Endothelial cell of umbilical vein (primary cell): ENCODE results near the gene SLC1A1. TPM values are rescaled to one million over a fixed set of nuclear protein-coding genes. Genes with fewer than 3 reads are reported as not detected.

Experiments
- BruUV-seq: library from RNA; stranded (reverse); fragments of 400-500 nt; replicated peaks from 2 replicates; lab custom pipeline; 2021; lab: Mats Ljungman, UMichigan
- CTCF ChIA-PET: fragments of 300-600, 350-600 bp; sonication (Branson Sonifier 250); formaldehyde crosslinking; loops from one replicate; lab custom pipeline; 2021; ENCODE audit warnings: antibody characterized with exemption, inconsistent platforms; lab: Charles Lee
- POLR2A ChIA-PET: fragments of 300-600, 350-600 bp; sonication (Branson Sonifier 250); formaldehyde crosslinking; loops from one replicate; lab custom pipeline; 2021; ENCODE audit warnings: antibody characterized with exemption, inconsistent platforms; lab: Charles Lee
- DNase-seq: peaks from one replicate; pipeline ENCODE4 v3.0.0-alpha.2; 2011; ENCODE audit warnings: low read depth, low spot score
- FAIRE-seq: peaks from 2 replicates; lab custom pipeline; 2011; peaks lifted over from hg19 to GRCh38; lab: Jason Lieb, UNC
- H2AFZ ChIP-seq: 2 replicates; pipeline ENCODE4 v1.6.0; 2012; ENCODE audit warnings: low read depth, low read length, control low read depth, inconsistent platforms
- H3K27ac ChIP-seq: 2 replicates; pipeline ENCODE4 v1.5.1; 2011; ENCODE audit warnings: low read depth, mild to moderate bottlenecking, control low read depth, low read length, moderate library complexity; ENCODE audit not compliant: insufficient read depth
- H3K27me3 ChIP-seq, 2 experiments: 2 replicates each; pipeline versions ENCODE4 v1.6.0 to v1.6.1; 2011; ENCODE audit warnings: low read length in 2 of 2, mixed read lengths in 1 of 2; ENCODE audit not compliant: control insufficient read depth in 2 of 2, insufficient read depth in 2 of 2
- H3K36me3 ChIP-seq, 2 experiments: 2 replicates in 1 of 2; 3 replicates in 1 of 2; pipeline ENCODE4 v1.5.1; 2011; ENCODE audit warnings: low read length in 2 of 2, mild to moderate bottlenecking in 1 of 2, moderate library complexity in 1 of 2; ENCODE audit not compliant: control insufficient read depth in 2 of 2, insufficient read depth in 2 of 2; ENCODE audit errors: extremely low read depth in 1 of 2
- H3K4me1 ChIP-seq: 3 replicates; pipeline ENCODE4 v1.5.1; 2011; ENCODE audit warnings: mild to moderate bottlenecking, low read length; ENCODE audit not compliant: control insufficient read depth, insufficient read depth; ENCODE audit errors: extremely low read depth
- H3K4me2 ChIP-seq: 2 replicates; pipeline ENCODE4 v1.6.1; 2011; ENCODE audit warnings: low read length, control low read depth, mixed read lengths; ENCODE audit not compliant: insufficient read depth
- H3K4me3 ChIP-seq, 3 experiments: fragments of 200-600 bp in 1 of 3; sonication (generic), shearing (Covaris generic) in 1 of 3; replicated peaks in 1 of 3; 2 replicates each; pipeline ENCODE4 v1.5.1; 2011 to 2016; ENCODE audit warnings: control low read depth in 3 of 3, low read length in 3 of 3, mild to moderate bottlenecking in 2 of 3, inconsistent platforms in 1 of 3, low read depth in 1 of 3, moderate library complexity in 1 of 3; ENCODE audit not compliant: insufficient read depth in 1 of 3
- H3K79me2 ChIP-seq: 2 replicates; pipeline ENCODE4 v1.6.0; 2012; ENCODE audit warnings: low read length, inconsistent platforms; ENCODE audit not compliant: control insufficient read depth, insufficient read depth
- H3K9ac ChIP-seq: replicated peaks from 2 replicates; pipeline ENCODE3; 2011; ENCODE audit warnings: low read length, control low read depth; ENCODE audit not compliant: insufficient read depth; ENCODE audit errors: extremely low read depth
- H3K9me1 ChIP-seq: replicated peaks from 3 replicates; pipeline ENCODE4 v1.6.0; 2011; ENCODE audit warnings: mild to moderate bottlenecking, low read length; ENCODE audit not compliant: control insufficient read depth, insufficient read depth; ENCODE audit errors: extremely low read depth
- H3K9me3 ChIP-seq: replicated peaks from 2 replicates; pipeline ENCODE4 v1.5.1; 2012; ENCODE audit warnings: low read length, inconsistent platforms; ENCODE audit not compliant: control insufficient read depth, insufficient read depth
- H4K20me1 ChIP-seq: replicated peaks from 2 replicates; pipeline ENCODE3; 2011; ENCODE audit warnings: mild to moderate bottlenecking, low read length; ENCODE audit not compliant: control insufficient read depth, insufficient read depth; ENCODE audit errors: extremely low read depth
- EZH2 ChIP-seq: IDR thresholded peaks from 2 replicates; pipeline ENCODE4 v1.6.1; 2012; ENCODE audit warnings: borderline replicate concordance, low read depth, mild to moderate bottlenecking, moderate library complexity, low read length, inconsistent platforms; ENCODE audit not compliant: severe bottlenecking
- FOS ChIP-seq: IDR thresholded peaks from 2 replicates; pipeline ENCODE4 v1.6.1; 2011; ENCODE audit warnings: mild to moderate bottlenecking, low read length, moderate library complexity, borderline replicate concordance; ENCODE audit not compliant: insufficient read depth
- GATA2 ChIP-seq: IDR thresholded peaks from 2 replicates; pipeline ENCODE4 v1.7.0; 2011; ENCODE audit warnings: low read depth, mild to moderate bottlenecking, moderate library complexity, mixed read lengths, low read length; ENCODE audit not compliant: insufficient read length, insufficient read depth
- JUN ChIP-seq: IDR thresholded peaks from 2 replicates; pipeline ENCODE4 v1.6.1; 2011; ENCODE audit warnings: borderline replicate concordance, low read depth; ENCODE audit not compliant: insufficient read length, insufficient read depth
- MYC ChIP-seq: IDR thresholded peaks from one replicate; pipeline ENCODE4 v1.6.1; 2011; ENCODE audit warnings: mild to moderate bottlenecking, low read depth, low read length
- POLR2A ChIP-seq: IDR thresholded peaks from 2 replicates; pipeline ENCODE4 v1.6.1; 2012; ENCODE audit warnings: low read depth, mild to moderate bottlenecking, control low read depth, low read length
- POLR2AphosphoS5 ChIP-seq: IDR thresholded peaks from 2 replicates; pipeline ENCODE4 v1.6.1; 2012; ENCODE audit warnings: low read depth, mild to moderate bottlenecking, control low read depth, low read length, moderate library complexity; ENCODE audit not compliant: insufficient read depth
- dilution Hi-C: fragments of 300-500 bp; cut with MboI; formaldehyde crosslinking; loops from one replicate; pipeline ENCODE4 v1.15.0; 2019; ENCODE audit warnings: low sequenced_read_pairs; ENCODE audit not compliant: extremely low pct_ligation_motif_present
- intact Hi-C: fragments of 100-400 bp; cut with micrococcal nuclease; formaldehyde crosslinking; loops from one replicate; pipeline ENCODE4 v1.10.0; 2022
- polyA plus RNA-seq, 4 experiments: library from polyadenylated mRNA; depleted of rRNA in 3 of 4; stranded (reverse) in 3 of 4; unstranded in 1 of 4; fragments of >200 nt; gene quantifications; 2 replicates each; pipeline versions ENCODE4 v1.2.1 to v1.2.3, GENCODE V29; 2011 to 2012; ENCODE audit warnings: missing spikeins in 1 of 4
- total RNA-seq: library from RNA; stranded (reverse); gene quantifications from 2 replicates; pipeline ENCODE4 v1.2.3, GENCODE V29; 2021
- TF ChIP-seq, protein P1 (sequence below): IDR thresholded peaks from 2 replicates; pipeline ENCODE4 v1.6.1; 2011; ENCODE audit not compliant: insufficient read depth, insufficient read length
- TF ChIP-seq, protein P2 (sequence below), 2 donors: IDR thresholded peaks; 1 replicate in 1 of 2; 2 replicates in 1 of 2; pipeline ENCODE4 v1.5.1; 2011; ENCODE audit warnings: low read length in 2 of 2, mild to moderate bottlenecking in 2 of 2, moderate library complexity in 2 of 2, control low read depth in 1 of 2, inconsistent platforms in 1 of 2, low read depth in 1 of 2; ENCODE audit not compliant: insufficient read depth in 1 of 2; ENCODE audit errors: extremely low read depth in 1 of 2

The SLC1A1 gene
- total and polyA plus RNA-seq, 2 donors (not counting 3 experiments of a cell fraction or from before 2014, with no cell fraction given): 5.8 to 8.3 TPM

DNA sequence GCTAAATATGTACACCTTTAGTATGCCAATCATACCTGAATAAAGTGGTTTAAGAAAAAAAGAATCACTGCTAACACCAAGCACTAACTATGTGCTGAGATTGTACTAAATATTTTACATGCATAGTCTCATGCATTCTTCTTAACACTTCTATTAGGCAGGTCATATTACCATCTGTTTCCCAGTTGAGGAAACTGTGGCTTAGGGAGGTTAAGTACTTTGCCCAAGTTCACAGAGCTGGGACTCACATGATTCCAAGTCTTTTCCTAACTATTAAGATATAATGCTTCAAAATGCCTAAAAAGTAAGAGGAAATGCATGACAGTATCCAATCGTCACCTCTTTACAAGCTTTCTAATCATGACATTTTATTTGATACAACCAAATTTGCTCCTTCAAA, 102.6 kb downstream of the SLC1A1 start:
- H3K9me1 ChIP-seq: no peaks in the 10 kb centered on the region
- dilution Hi-C loops: no loop called here
- CTCF ChIA-PET: interaction anchor here (0.9 to 2.4 kb wide), 4 partner anchors 11 to 168 kb away, joined by 3 to 13 read pairs (median 4); partner anchors contain the start of gene CDC37L1

More for the DNA sequence above, 102.6 kb downstream of the SLC1A1 start:
- no peaks in the 10 kb centered on the region for H3K9me3 ChIP-seq
- H3K4me2 ChIP-seq: no peak overlapping the region
- no peak overlapping the region for H3K9ac ChIP-seq
- H3K79me2 ChIP-seq: no peaks in the 10 kb centered on the region
- H3K4me1 ChIP-seq: peaks cover 17% of the 10 kb centered on the region
- H3K4me3 ChIP-seq: no peak overlapping the region
- BruUV-seq: no TSS peak
- intact Hi-C loops: no loop called here
- no peak overlapping the region for H3K27ac ChIP-seq
- TF ChIP-seq POLR2AphosphoS5: no peak
- TF ChIP-seq MYC: no peak
- no peak for TF ChIP-seq EZH2
- no peak for TF ChIP-seq POLR2A
- TF ChIP-seq GATA2: no peak
- no peak for TF ChIP-seq FOS
- no peak for TF ChIP-seq JUN
- TF ChIP-seq, protein P1, sequence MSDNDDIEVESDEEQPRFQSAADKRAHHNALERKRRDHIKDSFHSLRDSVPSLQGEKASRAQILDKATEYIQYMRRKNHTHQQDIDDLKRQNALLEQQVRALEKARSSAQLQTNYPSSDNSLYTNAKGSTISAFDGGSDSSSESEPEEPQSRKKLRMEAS: no peak
- TF ChIP-seq, protein P2, sequence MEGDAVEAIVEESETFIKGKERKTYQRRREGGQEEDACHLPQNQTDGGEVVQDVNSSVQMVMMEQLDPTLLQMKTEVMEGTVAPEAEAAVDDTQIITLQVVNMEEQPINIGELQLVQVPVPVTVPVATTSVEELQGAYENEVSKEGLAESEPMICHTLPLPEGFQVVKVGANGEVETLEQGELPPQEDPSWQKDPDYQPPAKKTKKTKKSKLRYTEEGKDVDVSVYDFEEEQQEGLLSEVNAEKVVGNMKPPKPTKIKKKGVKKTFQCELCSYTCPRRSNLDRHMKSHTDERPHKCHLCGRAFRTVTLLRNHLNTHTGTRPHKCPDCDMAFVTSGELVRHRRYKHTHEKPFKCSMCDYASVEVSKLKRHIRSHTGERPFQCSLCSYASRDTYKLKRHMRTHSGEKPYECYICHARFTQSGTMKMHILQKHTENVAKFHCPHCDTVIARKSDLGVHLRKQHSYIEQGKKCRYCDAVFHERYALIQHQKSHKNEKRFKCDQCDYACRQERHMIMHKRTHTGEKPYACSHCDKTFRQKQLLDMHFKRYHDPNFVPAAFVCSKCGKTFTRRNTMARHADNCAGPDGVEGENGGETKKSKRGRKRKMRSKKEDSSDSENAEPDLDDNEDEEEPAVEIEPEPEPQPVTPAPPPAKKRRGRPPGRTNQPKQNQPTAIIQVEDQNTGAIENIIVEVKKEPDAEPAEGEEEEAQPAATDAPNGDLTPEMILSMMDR (IDR thresholded peaks at IDR 0.05; ENCODE audit: extremely low read depth in 1 of 2, insufficient read depth in 1 of 2, low read depth in 1 of 2, low read length in 2 of 2): no peak
- no peaks in the 10 kb centered on the region for H3K27me3 ChIP-seq
- FAIRE-seq: peak; percentile 68
- H2AFZ ChIP-seq: no peak overlapping the region
- H4K20me1 ChIP-seq: no peaks in the 10 kb centered on the region
- POLR2A ChIA-PET: no interaction called here
- H3K36me3 ChIP-seq: no peaks in the 10 kb centered on the region
- DNase-seq: peak; percentile 75
